ENCODE data around the gene PHLPP1.

The PHLPP1 gene

GRCh38 chr18:62857263-62857976 is 142.1 kb downstream of the PHLPP1 start:
- no peak for DNase-seq

GRCh38 chr18:62860062-62860461 is 144.7 kb downstream of the PHLPP1 start:
- no peak for DNase-seq

GRCh38 chr18:62862466-62862865 is 147.1 kb downstream of the PHLPP1 start:
- DNase-seq = no peak

GRCh38 chr18:62863579-62864001 is 148.2 kb downstream of the PHLPP1 start:
- DNase-seq = no peak

- DNase-seq = no peak
Measured at GRCh38 chr18:62865498-62865897, 150.2 kb downstream of the PHLPP1 start.

GRCh38 chr18:62867534-62867933 is 152.2 kb downstream of the PHLPP1 start:
- no peak for DNase-seq

- DNase-seq = no peak
Measured at GRCh38 chr18:62868645-62869044, 153.3 kb downstream of the PHLPP1 start.

GRCh38 chr18:62870643-62871042 is 155.3 kb downstream of the PHLPP1 start:
- no peak for DNase-seq

- DNase-seq = no peak
Measured at GRCh38 chr18:62875323-62875722, 160.0 kb downstream of the PHLPP1 start.

- no peak for DNase-seq
Measured at GRCh38 chr18:62876111-62876510, 160.8 kb downstream of the PHLPP1 start.

GRCh38 chr18:62876828-62877227 is 161.5 kb downstream of the PHLPP1 start:
- no peak for DNase-seq

GRCh38 chr18:62877411-62878221 is 162.3 kb downstream of the PHLPP1 start:
- no peak for DNase-seq

GRCh38 chr18:62878305-62878704 is 163.0 kb downstream of the PHLPP1 start:
- no peak for DNase-seq

GRCh38 chr18:62880034-62880433 is 164.7 kb downstream of the PHLPP1 start:
- DNase-seq = no peak

GRCh38 chr18:62880673-62881364 is 165.5 kb downstream of the PHLPP1 start:
- DNase-seq = no peak

GRCh38 chr18:62881509-62882016 is 166.2 kb downstream of the PHLPP1 start:
- peak; percentile 33 to 85 for DNase-seq

GRCh38 chr18:62883937-62884735 is 168.8 kb downstream of the PHLPP1 start:
- peak in 1 of 2 experiments; percentile 21 for DNase-seq

- no peak for DNase-seq
Measured at GRCh38 chr18:62885804-62886203, 170.5 kb downstream of the PHLPP1 start.

GRCh38 chr18:62894681-62895390 is 179.5 kb downstream of the PHLPP1 start:
- no peak for DNase-seq

- DNase-seq = peak in 1 of 2 experiments; percentile 4
Measured at GRCh38 chr18:62897153-62897552, 181.8 kb downstream of the PHLPP1 start.

- no peak for DNase-seq
Measured at GRCh38 chr18:62898359-62898758, 183.0 kb downstream of the PHLPP1 start.

- no peak for DNase-seq
Measured at GRCh38 chr18:62899534-62899933, 184.2 kb downstream of the PHLPP1 start.

All from NCI-H2081 (cell line).